ENCODE measurements around the gene C1QA.

C1QA gene

DNA sequence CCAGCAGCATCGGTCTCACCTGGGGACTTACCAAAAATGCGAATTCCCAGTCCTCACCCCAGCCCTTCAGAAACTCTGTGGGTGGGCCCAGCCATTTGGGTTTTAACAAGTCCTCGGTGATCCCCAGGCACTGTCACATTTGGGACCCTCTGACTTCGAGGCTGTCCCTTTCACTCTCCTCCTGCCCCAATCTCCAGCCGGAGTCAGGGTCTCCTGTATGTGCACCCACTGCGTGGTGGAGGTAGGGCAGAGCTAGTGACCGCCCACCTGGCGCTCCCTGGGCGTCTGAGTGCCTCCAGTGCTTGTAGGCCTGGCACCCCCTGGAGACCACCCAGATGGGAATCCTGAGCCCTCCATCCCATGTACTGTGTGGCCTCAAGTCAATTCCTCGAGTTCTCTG, 42.0 kb upstream of the C1QA start:
- no peak overlapping the region for H3K4me3 ChIP-seq (ENCODE audit: low read depth, low read length)
- no peak for DNase-seq (ENCODE audit: low read depth)
- in situ Hi-C loops (cut with HindIII; ENCODE audit: low sequenced_read_pairs) = no loop called here
- TF ChIP-seq, protein P1, sequence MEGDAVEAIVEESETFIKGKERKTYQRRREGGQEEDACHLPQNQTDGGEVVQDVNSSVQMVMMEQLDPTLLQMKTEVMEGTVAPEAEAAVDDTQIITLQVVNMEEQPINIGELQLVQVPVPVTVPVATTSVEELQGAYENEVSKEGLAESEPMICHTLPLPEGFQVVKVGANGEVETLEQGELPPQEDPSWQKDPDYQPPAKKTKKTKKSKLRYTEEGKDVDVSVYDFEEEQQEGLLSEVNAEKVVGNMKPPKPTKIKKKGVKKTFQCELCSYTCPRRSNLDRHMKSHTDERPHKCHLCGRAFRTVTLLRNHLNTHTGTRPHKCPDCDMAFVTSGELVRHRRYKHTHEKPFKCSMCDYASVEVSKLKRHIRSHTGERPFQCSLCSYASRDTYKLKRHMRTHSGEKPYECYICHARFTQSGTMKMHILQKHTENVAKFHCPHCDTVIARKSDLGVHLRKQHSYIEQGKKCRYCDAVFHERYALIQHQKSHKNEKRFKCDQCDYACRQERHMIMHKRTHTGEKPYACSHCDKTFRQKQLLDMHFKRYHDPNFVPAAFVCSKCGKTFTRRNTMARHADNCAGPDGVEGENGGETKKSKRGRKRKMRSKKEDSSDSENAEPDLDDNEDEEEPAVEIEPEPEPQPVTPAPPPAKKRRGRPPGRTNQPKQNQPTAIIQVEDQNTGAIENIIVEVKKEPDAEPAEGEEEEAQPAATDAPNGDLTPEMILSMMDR (IDR thresholded peaks at IDR 0.05; ENCODE audit: low read depth, low read length, missing control alignments) = no peak

DNA sequence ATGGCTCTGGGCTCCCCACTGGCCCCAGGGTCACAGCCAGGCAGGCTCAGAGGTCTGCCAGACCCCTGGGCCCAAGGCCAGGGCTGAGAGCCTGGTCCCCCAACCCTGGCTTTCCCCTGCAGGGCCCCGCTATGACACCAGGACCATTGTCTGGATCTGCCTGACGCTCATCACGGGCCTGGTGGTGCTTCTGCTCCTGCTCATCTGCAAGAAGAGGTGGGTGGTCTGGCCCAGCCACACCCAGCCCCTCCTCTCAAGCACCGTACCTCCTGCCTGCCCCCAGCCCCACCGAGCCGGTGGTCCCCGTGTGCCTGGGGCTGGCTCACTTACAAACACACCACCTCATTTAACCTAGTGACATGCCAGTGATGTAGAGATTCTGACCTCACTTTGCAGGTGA, 41.3 kb upstream of the C1QA start:
- H3K4me3 ChIP-seq (ENCODE audit: low read depth, low read length) = no peak overlapping the region
- in situ Hi-C loops (cut with HindIII; ENCODE audit: low sequenced_read_pairs) = no loop called here
- TF ChIP-seq, protein P1 (IDR thresholded peaks at IDR 0.05; ENCODE audit: low read depth, low read length, missing control alignments) = no peak
- no peak for DNase-seq (ENCODE audit: low read depth)

DNA sequence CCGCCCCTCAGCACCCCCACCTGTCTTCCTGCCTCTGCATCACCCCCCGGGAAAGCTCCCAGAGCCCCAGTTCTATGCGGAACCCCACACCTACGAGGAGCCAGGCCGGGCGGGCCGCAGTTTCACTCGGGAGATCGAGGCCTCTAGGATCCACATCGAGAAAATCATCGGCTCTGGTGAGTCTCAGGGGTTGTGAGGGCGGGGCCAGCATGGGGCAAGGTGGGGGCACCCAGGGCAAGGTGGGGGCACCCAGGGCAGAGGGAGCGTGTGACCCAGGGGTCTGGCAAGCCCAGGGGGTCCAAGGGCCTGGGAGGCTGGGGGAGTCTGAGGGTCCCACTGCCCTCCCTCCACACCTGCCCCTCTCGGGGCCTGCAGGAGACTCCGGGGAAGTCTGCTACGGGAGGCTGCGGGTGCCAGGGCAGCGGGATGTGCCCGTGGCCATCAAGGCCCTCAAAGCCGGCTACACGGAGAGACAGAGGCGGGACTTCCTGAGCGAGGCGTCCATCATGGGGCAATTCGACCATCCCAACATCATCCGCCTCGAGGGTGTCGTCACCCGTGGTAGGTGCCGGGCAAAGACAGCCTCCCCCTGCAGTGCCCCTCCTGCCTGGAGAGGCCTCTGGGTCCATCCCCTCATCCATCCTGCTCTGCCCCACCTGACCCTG, 39.0 kb upstream of the C1QA start:
- no peak for DNase-seq (ENCODE audit: low read depth)
- no peak overlapping the region for H3K4me3 ChIP-seq (ENCODE audit: low read depth, low read length)
- in situ Hi-C loops (cut with HindIII; ENCODE audit: low sequenced_read_pairs) = no loop called here
- TF ChIP-seq, protein P1 (IDR thresholded peaks at IDR 0.05; ENCODE audit: low read depth, low read length, missing control alignments) = no peak

DNA sequence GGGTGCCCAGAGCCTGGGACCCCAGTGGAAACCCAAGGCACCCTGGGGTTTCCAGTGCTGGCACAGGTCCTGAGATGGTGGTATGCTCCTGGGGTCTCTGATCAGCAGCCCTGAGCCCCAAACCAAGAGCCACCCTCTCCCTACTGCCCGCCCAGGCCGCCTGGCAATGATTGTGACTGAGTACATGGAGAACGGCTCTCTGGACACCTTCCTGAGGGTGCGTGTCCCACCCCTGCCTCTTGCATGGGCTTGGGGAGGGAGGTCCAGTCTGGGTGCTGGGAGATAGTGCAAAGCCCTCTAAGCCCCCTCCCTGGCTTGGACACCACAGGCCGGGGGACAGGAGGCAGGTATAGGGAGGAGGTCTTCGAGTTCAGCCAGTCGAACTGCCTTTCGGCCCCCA, 38.4 kb upstream of the C1QA start:
- TF ChIP-seq, protein P1 (IDR thresholded peaks at IDR 0.05; ENCODE audit: low read depth, low read length, missing control alignments) = no peak
- H3K4me3 ChIP-seq (ENCODE audit: low read depth, low read length) = no peak overlapping the region
- in situ Hi-C loops (cut with HindIII; ENCODE audit: low sequenced_read_pairs) = no loop called here
- DNase-seq (ENCODE audit: low read depth) = no peak

DNA sequence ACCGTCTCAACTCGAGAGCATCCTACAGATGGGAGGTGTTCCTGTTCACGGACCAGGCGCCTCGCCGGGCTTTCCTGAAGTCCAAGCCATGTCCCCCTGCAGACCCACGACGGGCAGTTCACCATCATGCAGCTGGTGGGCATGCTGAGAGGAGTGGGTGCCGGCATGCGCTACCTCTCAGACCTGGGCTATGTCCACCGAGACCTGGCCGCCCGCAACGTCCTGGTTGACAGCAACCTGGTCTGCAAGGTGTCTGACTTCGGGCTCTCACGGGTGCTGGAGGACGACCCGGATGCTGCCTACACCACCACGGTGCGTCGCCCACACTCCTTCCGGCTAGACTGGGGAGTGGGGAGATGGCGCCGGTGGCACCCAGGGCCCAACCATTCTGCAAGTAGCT, 37.7 kb upstream of the C1QA start:
- in situ Hi-C loops (cut with HindIII; ENCODE audit: low sequenced_read_pairs) = no loop called here
- TF ChIP-seq, protein P1 (IDR thresholded peaks at IDR 0.05; ENCODE audit: low read depth, low read length, missing control alignments) = no peak
- no peak for DNase-seq (ENCODE audit: low read depth)
- H3K4me3 ChIP-seq (ENCODE audit: low read depth, low read length) = no peak overlapping the region

DNA sequence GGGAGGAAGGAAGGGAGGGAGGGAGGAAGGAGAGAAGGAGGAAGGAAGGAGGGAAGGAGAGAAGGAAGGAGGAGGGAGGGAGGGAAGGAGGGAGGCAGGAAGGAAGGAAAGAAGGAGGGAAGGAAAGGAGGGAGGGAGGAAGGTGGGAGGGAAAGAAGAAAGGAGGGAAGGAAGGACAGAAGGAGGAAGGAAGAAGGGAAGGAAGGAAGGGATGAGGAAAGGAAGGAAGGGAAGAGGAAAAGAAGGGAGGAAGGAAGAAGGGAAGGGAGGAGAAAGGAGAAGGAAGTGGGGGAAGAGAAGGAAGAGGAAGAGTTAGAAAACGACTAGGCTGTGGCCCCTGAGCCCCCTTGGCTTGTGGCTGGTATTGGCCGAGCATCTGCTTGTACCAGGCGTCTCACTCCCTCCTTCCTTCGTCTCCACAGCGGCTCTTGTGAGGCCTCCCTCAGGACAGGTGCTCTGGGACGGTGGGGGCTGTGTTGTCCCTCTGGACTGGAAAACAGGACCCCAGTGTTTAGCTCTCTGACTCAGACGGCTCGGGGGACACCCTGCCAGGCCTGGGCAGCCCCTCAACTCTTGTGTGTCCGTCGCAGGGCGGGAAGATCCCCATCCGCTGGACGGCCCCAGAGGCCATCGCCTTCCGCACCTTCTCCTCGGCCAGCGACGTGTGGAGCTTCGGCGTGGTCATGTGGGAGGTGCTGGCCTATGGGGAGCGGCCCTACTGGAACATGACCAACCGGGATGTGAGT, 36.2 kb upstream of the C1QA start:
- no peak for DNase-seq (ENCODE audit: low read depth)
- TF ChIP-seq, protein P1 (IDR thresholded peaks at IDR 0.05; ENCODE audit: low read depth, low read length, missing control alignments) = no peak
- no peak overlapping the region for H3K4me3 ChIP-seq (ENCODE audit: low read depth, low read length)
- in situ Hi-C loops (cut with HindIII; ENCODE audit: low sequenced_read_pairs) = no loop called here
